Gastrocnemius medialis (tissue), 4 donors: ENCODE measurements around the gene PHC3.

Source experiments
- CTCF ChIP-seq, 5 experiments: fragments of 450-650 bp in 3 of 5; fragments of 200-600 bp in 2 of 5; sonication (generic) in 2 of 5; IDR thresholded peaks in 4 of 5; conservative IDR thresholded peaks in 1 of 5; 1 replicate in 4 of 5; 2 replicates in 1 of 5; pipeline ENCODE4 v1.5.1; 2016 to 2019; ENCODE audit warnings: antibody characterized with exemption in 5 of 5, mild to moderate bottlenecking in 3 of 5, moderate library complexity in 3 of 5
- POLR2A ChIP-seq, 2 donors: fragments of 450-650 bp; IDR thresholded peaks; one replicate each; pipeline ENCODE4 v1.6.1; 2017; ENCODE audit warnings: antibody characterized with exemption in 2 of 2, mild to moderate bottlenecking in 2 of 2, moderate library complexity in 2 of 2

GRCh38 chr3:170159459-170159858 is 22.1 kb downstream of the PHC3 start:
- TF ChIP-seq POLR2A (IDR thresholded peaks at IDR 0.05) (no peak), CTCF (IDR thresholded peaks at IDR 0.05 in 4 of 5, conservative IDR thresholded peaks at IDR 0.05 in 1 of 5) (no peak)
